SK-N-SH treated with all-trans-retinoic acid at 6 μM for 48 hours (cell line): ENCODE data around the gene CYFIP1.

Source experiments
- ARNTL ChIP-seq: fragments of 450-650 bp; formaldehyde crosslinking; IDR thresholded peaks from 2 replicates; pipeline ENCODE4 v1.5.0; 2020; ENCODE audit warnings: low read depth, mild to moderate bottlenecking, moderate library complexity, borderline replicate concordance
- BACH2 ChIP-seq: fragments of 250-450 bp; sonication (Bioruptor Pico); IDR thresholded peaks from 2 replicates; pipeline ENCODE4 v1.9.0; 2021; ENCODE audit warnings: mild to moderate bottlenecking, borderline replicate concordance
- CREB5 ChIP-seq: fragments of 250-450 bp; sonication (Bioruptor Pico); IDR thresholded peaks from 2 replicates; pipeline ENCODE4 v1.5.1; 2020; ENCODE audit warnings: low read depth, mild to moderate bottlenecking, moderate library complexity
- CSDC2 ChIP-seq: fragments of 250-450 bp; sonication (Bioruptor Pico); IDR thresholded peaks from 2 replicates; pipeline ENCODE4 v1.5.0; 2020; ENCODE audit warnings: mild to moderate bottlenecking, moderate library complexity
- OSR1 ChIP-seq: fragments of 250-450 bp; sonication (Bioruptor Pico); IDR thresholded peaks from 2 replicates; pipeline ENCODE4 v1.8.0; 2022; ENCODE audit warnings: moderate library complexity, mild to moderate bottlenecking, inconsistent platforms
- RARB ChIP-seq: fragments of 250-450 bp; sonication (Bioruptor Pico); IDR thresholded peaks from 2 replicates; pipeline ENCODE4 v1.8.0; 2021; ENCODE audit warnings: mild to moderate bottlenecking, moderate library complexity
- SNAI2 ChIP-seq: fragments of 250-450 bp; sonication (Bioruptor Pico); IDR thresholded peaks from 2 replicates; pipeline ENCODE4 v1.5.0; 2020; ENCODE audit warnings: mild to moderate bottlenecking, moderate library complexity
- ZC3H10 ChIP-seq: fragments of 250-450 bp; sonication (Bioruptor Pico); IDR thresholded peaks from 2 replicates; pipeline ENCODE4 v1.5.1; 2021; ENCODE audit warnings: mild to moderate bottlenecking, moderate library complexity
- ZFP3 ChIP-seq: fragments of 250-450 bp; sonication (Bioruptor Pico); IDR thresholded peaks from 2 replicates; pipeline ENCODE4 v1.5.0; 2020; ENCODE audit warnings: mild to moderate bottlenecking, moderate library complexity
- ZFP30 ChIP-seq: fragments of 450-650 bp; formaldehyde crosslinking; IDR thresholded peaks from 2 replicates; pipeline ENCODE4 v1.5.0; 2022; ENCODE audit warnings: mild to moderate bottlenecking, moderate library complexity
- ZNF565 ChIP-seq: fragments of 450-650 bp; formaldehyde crosslinking; conservative IDR thresholded peaks from 2 replicates; pipeline ENCODE4 v1.5.0; 2020; ENCODE audit warnings: low read depth, mild to moderate bottlenecking, moderate library complexity
- ZNF8 ChIP-seq: fragments of 450-650 bp; formaldehyde crosslinking; IDR thresholded peaks from 2 replicates; pipeline ENCODE4 v1.5.0; 2020; ENCODE audit warnings: mild to moderate bottlenecking, moderate library complexity
- TF ChIP-seq, protein P1 (sequence below): fragments of 250-450 bp; sonication (Bioruptor Pico); IDR thresholded peaks from 2 replicates; pipeline ENCODE4 v1.8.0; 2020; ENCODE audit warnings: mild to moderate bottlenecking, moderate library complexity, borderline replicate concordance

GRCh38 chr15:22989576-22990477 lies 9.7 kb upstream of the CYFIP1 start:
- TF ChIP-seq ARNTL (CRISPR knock-in tag) = no peak
- TF ChIP-seq CREB5 = no peak
- no peak for TF ChIP-seq ZC3H10 (CRISPR knock-in tag)
- TF ChIP-seq ZNF565 (CRISPR knock-in tag) = no peak
- no peak for TF ChIP-seq OSR1 (CRISPR knock-in tag)
- TF ChIP-seq BACH2 (CRISPR knock-in tag) = no peak
- TF ChIP-seq ZNF8 = no peak
- TF ChIP-seq, protein P1, sequence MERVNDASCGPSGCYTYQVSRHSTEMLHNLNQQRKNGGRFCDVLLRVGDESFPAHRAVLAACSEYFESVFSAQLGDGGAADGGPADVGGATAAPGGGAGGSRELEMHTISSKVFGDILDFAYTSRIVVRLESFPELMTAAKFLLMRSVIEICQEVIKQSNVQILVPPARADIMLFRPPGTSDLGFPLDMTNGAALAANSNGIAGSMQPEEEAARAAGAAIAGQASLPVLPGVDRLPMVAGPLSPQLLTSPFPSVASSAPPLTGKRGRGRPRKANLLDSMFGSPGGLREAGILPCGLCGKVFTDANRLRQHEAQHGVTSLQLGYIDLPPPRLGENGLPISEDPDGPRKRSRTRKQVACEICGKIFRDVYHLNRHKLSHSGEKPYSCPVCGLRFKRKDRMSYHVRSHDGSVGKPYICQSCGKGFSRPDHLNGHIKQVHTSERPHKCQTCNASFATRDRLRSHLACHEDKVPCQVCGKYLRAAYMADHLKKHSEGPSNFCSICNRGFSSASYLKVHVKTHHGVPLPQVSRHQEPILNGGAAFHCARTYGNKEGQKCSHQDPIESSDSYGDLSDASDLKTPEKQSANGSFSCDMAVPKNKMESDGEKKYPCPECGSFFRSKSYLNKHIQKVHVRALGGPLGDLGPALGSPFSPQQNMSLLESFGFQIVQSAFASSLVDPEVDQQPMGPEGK (CRISPR knock-in tag) = no peak
- no peak for TF ChIP-seq CSDC2 (CRISPR knock-in tag)
- TF ChIP-seq RARB (CRISPR knock-in tag) = no peak
- no peak for TF ChIP-seq ZFP30
- no peak for TF ChIP-seq SNAI2
- TF ChIP-seq ZFP3 (CRISPR knock-in tag) = no peak
